C4-2B (cell line): ENCODE measurements around the gene GPR137.

Source experiments
- ZFX ChIP-seq: fragments of 450-650 bp; IDR thresholded peaks from 2 replicates; pipeline ENCODE4 v1.6.1; 2017
- TF ChIP-seq, protein P1 (sequence below): fragments of 450-650 bp; conservative IDR thresholded peaks from 2 replicates; pipeline ENCODE4 v1.5.1; 2017; ENCODE audit warnings: mild to moderate bottlenecking

DNA sequence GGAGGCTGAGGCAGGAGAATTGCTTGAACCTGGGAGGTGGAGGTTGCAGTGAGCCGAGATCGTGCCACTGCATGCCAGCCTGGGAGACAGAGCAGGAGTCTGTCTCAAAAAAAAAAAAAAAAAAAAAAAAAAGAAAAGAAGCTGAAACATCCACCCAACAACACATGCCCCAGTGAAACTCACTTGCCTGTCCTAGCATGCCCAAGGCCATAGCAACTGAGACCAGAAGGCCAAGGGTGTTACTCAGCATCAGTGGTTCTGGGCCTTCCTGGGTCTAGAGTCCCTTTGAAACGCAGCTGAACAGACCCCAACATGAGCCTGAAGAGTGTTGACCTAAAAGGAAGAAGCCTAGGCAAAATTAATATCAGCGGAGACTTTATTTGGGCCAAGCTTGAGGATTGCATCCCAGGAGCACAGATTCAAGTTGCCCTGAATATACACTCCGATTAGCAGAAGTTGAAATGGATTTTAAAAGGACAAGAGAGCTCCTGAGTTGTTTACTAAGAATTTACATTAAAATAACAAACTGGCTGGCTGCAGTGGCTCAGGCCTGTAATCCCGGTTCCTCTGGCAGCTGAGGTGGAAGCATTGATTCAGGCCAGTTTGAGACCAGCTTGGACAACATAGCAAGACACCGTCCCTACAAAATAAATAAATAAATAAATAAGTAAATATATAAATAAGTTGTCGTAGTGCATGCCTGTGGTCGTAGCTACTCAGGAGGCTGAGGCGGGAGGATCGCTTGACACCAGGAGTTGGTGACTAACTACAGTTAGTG is 39.2 kb downstream of the GPR137 start:
- TF ChIP-seq, protein P1, sequence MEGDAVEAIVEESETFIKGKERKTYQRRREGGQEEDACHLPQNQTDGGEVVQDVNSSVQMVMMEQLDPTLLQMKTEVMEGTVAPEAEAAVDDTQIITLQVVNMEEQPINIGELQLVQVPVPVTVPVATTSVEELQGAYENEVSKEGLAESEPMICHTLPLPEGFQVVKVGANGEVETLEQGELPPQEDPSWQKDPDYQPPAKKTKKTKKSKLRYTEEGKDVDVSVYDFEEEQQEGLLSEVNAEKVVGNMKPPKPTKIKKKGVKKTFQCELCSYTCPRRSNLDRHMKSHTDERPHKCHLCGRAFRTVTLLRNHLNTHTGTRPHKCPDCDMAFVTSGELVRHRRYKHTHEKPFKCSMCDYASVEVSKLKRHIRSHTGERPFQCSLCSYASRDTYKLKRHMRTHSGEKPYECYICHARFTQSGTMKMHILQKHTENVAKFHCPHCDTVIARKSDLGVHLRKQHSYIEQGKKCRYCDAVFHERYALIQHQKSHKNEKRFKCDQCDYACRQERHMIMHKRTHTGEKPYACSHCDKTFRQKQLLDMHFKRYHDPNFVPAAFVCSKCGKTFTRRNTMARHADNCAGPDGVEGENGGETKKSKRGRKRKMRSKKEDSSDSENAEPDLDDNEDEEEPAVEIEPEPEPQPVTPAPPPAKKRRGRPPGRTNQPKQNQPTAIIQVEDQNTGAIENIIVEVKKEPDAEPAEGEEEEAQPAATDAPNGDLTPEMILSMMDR: no peak
- TF ChIP-seq ZFX: no peak
